Stimulated activated CD8-positive, alpha-beta memory T cell treated with anti-CD3 and anti-CD28 coated beads, Interleukin-15, amount 100 ng/mL, for 48 hours (primary cell): ENCODE results near the gene NPNT.
"Not testable (repeated sequence)": the region's sequence is repeated elsewhere in the genome, so short reads cannot be mapped to it uniquely, and the experiment has no call there.

Experiments
- DNase-seq, 2 donors: peaks; one replicate each; pipeline ENCODE4 v3.0.0-alpha.2; 2020; ENCODE audit warnings: low read depth in 2 of 2

Gene NPNT, protein sequence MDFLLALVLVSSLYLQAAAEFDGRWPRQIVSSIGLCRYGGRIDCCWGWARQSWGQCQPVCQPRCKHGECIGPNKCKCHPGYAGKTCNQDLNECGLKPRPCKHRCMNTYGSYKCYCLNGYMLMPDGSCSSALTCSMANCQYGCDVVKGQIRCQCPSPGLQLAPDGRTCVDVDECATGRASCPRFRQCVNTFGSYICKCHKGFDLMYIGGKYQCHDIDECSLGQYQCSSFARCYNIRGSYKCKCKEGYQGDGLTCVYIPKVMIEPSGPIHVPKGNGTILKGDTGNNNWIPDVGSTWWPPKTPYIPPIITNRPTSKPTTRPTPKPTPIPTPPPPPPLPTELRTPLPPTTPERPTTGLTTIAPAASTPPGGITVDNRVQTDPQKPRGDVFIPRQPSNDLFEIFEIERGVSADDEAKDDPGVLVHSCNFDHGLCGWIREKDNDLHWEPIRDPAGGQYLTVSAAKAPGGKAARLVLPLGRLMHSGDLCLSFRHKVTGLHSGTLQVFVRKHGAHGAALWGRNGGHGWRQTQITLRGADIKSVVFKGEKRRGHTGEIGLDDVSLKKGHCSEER

DNA sequence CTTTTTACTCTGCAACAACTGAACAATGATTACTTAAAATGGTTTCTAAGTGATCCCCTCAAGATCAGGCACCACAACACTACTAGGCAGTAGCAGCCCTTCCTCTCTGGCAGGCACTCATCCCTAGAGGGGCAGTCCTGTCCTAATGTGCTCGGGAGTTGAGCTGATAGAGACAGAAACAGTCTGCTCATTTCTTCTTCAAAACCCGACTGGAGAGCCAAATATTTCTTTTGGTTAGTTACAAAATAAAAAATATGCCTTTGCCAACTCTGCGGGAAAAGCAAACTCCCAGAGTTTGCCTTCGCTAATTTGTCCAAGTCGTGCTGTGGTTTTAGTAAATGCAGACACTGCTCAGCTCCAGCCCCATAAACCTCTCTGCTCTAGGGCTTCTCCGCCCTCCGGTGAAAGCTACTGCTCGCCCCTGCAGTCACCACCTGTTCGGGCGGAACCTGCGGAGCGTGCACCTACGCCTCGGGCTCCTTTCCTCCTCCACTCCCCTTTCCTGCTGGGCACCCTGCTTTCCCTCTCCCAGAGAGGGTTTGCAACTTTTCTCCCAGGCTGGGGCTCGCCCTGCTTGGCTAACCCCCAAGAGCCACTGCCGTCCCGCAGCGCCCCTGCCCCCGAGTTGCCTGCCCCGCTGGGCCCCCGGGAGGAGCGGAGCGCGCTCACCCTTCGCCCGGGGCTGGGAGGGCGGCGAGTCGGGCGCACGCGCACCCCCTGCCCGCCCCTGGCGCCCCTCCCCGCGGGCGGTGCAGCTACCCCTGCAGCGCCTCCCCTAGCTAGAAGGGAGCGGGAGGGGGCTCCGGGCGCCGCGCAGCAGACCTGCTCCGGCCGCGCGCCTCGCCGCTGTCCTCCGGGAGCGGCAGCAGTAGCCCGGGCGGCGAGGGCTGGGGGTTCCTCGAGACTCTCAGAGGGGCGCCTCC lies at the start of gene NPNT:
Gene NPNT (plus strand): TSS at position 812 of the 923 bp plus-strand sequence. CDS start 182 bp downstream, outside the sequence.
- no peak for DNase-seq

GRCh38 chr4:105845559-105845958 lies 49.7 kb upstream of the NPNT start:
- no peak for DNase-seq

DNA sequence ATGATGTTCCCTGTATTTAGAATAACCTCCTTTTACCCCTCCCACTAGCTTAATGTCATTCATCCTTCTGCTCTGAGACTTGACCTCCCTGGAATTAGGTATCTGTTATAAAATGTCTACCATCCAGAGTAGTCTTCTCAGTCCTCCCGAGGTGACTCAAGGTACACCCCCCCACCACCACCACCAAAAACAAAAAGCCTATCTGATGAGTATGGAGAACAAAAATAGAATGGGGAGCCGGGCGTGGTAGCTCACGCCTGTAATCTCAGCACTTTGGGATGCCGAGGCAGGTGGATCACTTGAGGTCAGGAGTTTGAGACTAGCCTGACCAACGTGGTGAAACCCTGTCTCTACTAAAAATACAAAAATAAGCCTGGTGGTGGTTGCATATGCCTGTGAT lies 46.9 kb upstream of the NPNT start:
- DNase-seq, result not testable (repeated sequence)

- no peak for DNase-seq
Observed at GRCh38 chr4:105851196-105851595, 44.1 kb upstream of the NPNT start.

GRCh38 chr4:105852230-105852629 lies 43.0 kb upstream of the NPNT start:
- not testable (repeated sequence) for DNase-seq

GRCh38 chr4:105858466-105859040 lies 36.7 kb upstream of the NPNT start:
- no peak for DNase-seq

DNA sequence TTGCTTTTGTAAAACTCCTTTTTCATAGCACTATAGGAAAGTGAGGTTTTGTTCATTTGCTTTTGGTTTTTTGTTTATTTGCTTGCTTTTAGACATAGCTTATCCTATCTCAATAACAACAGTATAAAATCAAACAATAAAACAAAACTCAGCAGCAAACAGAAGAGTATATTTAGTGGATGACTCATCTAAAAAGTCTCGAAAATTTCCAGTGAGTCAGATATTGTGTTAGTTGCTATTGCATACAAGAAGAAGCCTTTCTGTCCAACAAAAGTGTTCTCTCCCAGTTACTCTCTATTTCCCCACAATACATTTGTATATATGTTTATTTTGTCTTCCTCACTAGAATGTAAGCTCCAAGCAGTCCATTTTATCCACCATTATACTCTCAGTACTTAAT lies 36.0 kb upstream of the NPNT start:
- DNase-seq, result no peak

DNA sequence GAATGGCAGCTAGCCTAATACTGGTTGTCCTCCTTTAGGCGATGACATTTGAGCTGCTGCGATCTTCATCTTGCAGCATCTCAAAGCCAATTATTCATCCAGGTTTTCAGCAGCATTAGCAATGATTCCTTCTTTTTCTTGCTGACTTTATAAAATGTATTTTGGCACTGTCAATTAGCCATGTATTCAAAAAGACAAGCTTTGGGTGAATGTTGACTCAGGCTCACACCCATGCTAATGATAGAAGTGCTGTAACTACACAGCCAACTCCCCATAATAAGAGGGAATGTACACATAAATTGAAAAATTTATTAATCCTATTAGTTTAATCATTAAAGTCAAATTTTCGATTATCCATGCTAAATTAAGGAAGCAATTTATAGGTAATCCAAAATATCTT lies 24.3 kb upstream of the NPNT start:
- no peak for DNase-seq

- no peak for DNase-seq
Observed at GRCh38 chr4:105871997-105872396, 23.3 kb upstream of the NPNT start.

GRCh38 chr4:105875233-105875632 lies 20.0 kb upstream of the NPNT start:
- DNase-seq, result no peak

- no peak for DNase-seq
Observed at GRCh38 chr4:105878668-105879067, 16.6 kb upstream of the NPNT start.

- DNase-seq, result no peak
Observed at GRCh38 chr4:105887508-105887907, 7.8 kb upstream of the NPNT start.

DNA sequence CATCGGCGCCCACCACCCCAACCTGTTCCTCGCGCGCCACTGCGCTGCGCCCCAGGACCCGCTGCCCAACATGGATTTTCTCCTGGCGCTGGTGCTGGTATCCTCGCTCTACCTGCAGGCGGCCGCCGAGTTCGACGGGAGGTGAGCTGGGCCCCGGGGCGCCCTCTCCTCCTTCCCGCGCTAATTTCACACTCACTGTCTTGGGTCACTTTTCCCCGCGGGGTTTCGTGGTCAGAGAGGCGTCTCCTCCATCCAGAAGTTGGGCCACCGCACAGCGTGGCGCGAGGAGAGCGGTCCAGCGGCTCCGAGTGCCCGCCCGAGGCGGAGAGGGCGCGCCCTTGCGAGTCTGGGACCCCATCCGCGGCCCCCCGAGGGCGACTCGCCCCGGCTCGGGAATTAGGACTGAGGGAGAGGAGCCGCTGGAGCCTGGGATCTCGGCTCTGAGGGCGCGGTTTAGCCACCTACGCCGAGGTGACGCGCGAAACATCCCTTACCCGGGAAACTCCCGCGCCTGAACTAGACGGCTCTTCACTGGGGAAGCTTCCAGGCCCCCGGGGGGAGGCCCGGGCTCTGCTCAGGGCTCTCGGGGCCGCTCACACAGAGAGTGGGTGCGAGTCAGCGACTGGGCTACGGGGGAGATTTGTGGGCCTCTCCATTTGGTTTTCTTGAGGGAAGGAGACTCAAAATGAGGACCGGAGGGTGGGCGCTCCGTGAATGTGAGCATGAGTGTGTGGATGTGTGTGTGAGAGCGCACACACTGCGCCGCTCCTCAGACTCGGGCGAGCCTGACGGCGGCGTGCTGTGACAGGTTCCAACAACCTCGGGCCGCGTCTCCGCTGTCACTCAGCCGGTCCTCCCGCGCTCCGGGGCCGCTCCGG lies 551 bp downstream of the NPNT start:
- DNase-seq, result no peak

- DNase-seq, result no peak
Observed at GRCh38 chr4:105896461-105896942, 1.2 kb downstream of the NPNT start.

DNA sequence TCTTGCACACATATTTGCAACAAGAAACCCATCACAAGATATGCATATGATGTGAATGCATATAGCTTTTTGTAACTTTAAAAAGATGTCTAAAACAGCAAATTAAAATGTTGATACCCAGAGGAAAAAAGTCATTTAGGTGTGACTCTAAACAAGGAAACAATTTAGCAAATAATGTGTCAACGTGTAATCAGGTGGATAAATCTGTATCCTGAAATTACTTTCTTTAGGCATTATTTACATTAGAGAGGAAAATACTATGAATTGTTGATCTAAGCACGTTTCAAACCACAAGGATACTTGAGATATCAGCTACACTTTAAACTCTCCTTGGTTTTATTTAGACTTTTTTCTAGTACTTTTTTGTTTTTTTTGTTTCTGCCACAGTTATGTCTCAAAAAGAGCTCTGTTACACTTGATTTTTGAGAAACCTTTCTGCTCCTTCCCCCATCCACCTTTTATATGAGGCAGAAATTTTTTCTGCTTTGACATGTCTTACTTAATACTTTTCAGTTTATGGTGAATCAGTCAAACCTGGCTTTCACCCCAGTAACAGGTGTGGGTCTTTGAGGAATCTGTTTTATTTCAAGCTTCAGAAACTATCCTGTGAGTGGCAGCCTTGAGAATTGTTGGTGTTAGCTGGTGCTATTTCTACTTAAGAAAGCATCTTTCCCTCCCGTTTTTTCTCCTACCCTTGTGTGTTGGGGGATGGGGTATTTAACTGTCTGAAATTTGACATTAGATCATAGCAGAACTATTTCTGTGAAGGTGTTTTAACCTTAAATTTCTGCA lies 1.9 kb downstream of the NPNT start:
- no peak for DNase-seq

DNA sequence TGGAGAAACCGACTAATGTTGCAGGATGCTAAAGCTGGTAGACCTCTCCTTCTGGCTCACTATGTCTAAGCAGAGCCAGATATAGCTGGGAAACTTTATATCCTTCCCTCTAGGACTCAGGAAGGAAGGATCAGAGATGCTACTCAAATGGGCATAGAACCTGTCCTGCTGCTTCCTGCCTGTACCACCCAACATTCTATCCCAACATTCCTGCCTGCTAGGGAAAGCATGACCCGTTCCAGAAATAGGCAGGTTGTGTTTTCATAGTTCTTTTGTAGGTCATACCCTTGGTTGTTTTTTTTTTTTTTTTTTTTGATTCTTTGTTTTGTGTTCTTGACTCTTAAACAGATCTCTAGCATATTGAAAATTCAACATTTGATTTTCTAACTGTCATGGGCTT lies 5.3 kb downstream of the NPNT start:
- no peak for DNase-seq

GRCh38 chr4:105902550-105903262 lies 7.4 kb downstream of the NPNT start:
- no peak for DNase-seq

- no peak for DNase-seq
Observed at GRCh38 chr4:105909787-105910281, 14.6 kb downstream of the NPNT start.

- DNase-seq, result no peak
Observed at GRCh38 chr4:105911426-105911825, 16.2 kb downstream of the NPNT start.
